Breast epithelium (tissue), 3 donors: ENCODE measurements around the gene ALOX5AP.

Source experiments
- POLR2A ChIP-seq: fragments of 450-650 bp; IDR thresholded peaks from one replicate; pipeline ENCODE4 v1.6.1; 2016; ENCODE audit warnings: antibody characterized with exemption, mild to moderate bottlenecking, moderate library complexity
- TF ChIP-seq, protein P1 (sequence below), 3 donors: fragments of 450-650 bp; IDR thresholded peaks; one replicate each; pipeline ENCODE4 v1.5.1; 2016 to 2017; ENCODE audit warnings: antibody characterized with exemption in 3 of 3, mild to moderate bottlenecking in 3 of 3, moderate library complexity in 3 of 3

DNA sequence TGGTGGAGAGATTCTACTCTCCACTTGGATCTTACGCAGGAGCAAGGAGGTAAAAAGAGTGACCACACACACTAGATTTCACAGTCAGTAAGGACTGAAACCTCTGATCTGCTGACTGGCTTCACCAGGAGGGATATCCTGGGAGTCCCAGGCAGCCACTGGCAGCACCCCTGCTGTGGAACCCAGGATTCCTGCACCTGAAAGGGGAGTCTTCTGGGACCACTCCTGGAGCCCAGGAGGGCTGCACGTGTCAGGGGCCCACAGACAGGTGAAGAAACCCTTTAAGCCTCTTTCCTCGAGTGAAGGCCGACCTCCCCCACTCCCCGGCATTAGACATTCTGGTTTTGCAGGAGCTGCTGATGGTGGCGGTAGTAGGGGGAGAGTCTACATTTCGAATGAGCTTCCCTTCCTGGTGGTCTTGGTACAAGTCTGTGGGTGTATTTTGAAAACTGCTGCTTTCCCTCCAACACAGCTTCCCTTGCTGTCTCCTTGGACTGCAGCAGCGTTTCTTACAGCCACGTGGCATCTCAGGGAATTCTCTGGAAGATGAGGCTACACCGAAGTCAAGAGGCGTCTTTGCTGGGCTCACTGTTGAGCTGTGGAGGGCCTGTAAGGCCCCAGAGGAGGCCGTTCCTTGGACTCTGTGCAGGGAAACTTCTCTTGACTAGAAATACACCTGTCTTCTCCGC is 62.6 kb downstream of the ALOX5AP start:
- TF ChIP-seq POLR2A: no peak
- TF ChIP-seq, protein P1, sequence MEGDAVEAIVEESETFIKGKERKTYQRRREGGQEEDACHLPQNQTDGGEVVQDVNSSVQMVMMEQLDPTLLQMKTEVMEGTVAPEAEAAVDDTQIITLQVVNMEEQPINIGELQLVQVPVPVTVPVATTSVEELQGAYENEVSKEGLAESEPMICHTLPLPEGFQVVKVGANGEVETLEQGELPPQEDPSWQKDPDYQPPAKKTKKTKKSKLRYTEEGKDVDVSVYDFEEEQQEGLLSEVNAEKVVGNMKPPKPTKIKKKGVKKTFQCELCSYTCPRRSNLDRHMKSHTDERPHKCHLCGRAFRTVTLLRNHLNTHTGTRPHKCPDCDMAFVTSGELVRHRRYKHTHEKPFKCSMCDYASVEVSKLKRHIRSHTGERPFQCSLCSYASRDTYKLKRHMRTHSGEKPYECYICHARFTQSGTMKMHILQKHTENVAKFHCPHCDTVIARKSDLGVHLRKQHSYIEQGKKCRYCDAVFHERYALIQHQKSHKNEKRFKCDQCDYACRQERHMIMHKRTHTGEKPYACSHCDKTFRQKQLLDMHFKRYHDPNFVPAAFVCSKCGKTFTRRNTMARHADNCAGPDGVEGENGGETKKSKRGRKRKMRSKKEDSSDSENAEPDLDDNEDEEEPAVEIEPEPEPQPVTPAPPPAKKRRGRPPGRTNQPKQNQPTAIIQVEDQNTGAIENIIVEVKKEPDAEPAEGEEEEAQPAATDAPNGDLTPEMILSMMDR (IDR thresholded peaks at IDR 0.05): no peak
